Endodermal cell (in vitro differentiated cells): ENCODE data around the gene BICDL1. TPM values are rescaled to one million over a fixed set of nuclear protein-coding genes. Genes with fewer than 3 reads are reported as not detected.

Experiments used
- DNase-seq: peaks from one replicate; pipeline ENCODE4 v3.0.0-alpha.2; 2017
- H3K27ac ChIP-seq: 2 replicates; pipeline ENCODE4 v1.5.1; 2013; ENCODE audit warnings: mild to moderate bottlenecking, low read depth, low read length, moderate library complexity
- H3K27me3 ChIP-seq: 2 replicates; pipeline ENCODE4 v1.6.1; 2013; ENCODE audit warnings: mild to moderate bottlenecking, low read length, moderate library complexity; ENCODE audit not compliant: insufficient read depth, control insufficient read depth, poor library complexity, severe bottlenecking
- H3K36me3 ChIP-seq: 2 replicates; pipeline ENCODE4 v1.7.0; 2013; ENCODE audit warnings: mild to moderate bottlenecking, low read length, moderate library complexity; ENCODE audit not compliant: control insufficient read depth, insufficient read depth
- H3K4me1 ChIP-seq: one replicate; pipeline ENCODE4 v1.7.0; 2013; ENCODE audit warnings: low read length; ENCODE audit not compliant: control insufficient read depth, insufficient read depth
- H3K4me3 ChIP-seq: 2 replicates; pipeline ENCODE4 v1.5.1; 2013; ENCODE audit warnings: mild to moderate bottlenecking, low read length, moderate library complexity
- H3K9ac ChIP-seq: 2 replicates; pipeline ENCODE4 v1.6.1; 2013; ENCODE audit warnings: mild to moderate bottlenecking, low read length, moderate library complexity; ENCODE audit not compliant: poor library complexity, severe bottlenecking; ENCODE audit errors: extremely low read depth
- H3K9me3 ChIP-seq: 2 replicates; pipeline ENCODE4 v1.6.1; 2013; ENCODE audit warnings: mild to moderate bottlenecking, low read length, moderate library complexity; ENCODE audit not compliant: control insufficient read depth
- H3K27ac Mint-ChIP-seq: 2 replicates; pipeline ENCODE4 v1.8.0; 2020; ENCODE audit warnings: mixed read lengths
- H3K27me3 Mint-ChIP-seq: 2 replicates; pipeline ENCODE4 v1.8.0; 2021; ENCODE audit warnings: mild to moderate bottlenecking, mixed read lengths; ENCODE audit not compliant: insufficient read depth
- H3K36me3 Mint-ChIP-seq: 2 replicates; pipeline ENCODE4 v1.8.0; 2020; ENCODE audit warnings: low read depth, mixed read lengths
- H3K4me1 Mint-ChIP-seq: 2 replicates; pipeline ENCODE4 v1.8.0; 2020; ENCODE audit warnings: mixed read lengths
- H3K4me3 Mint-ChIP-seq: 2 replicates; pipeline ENCODE4 v1.8.0; 2020; ENCODE audit warnings: mild to moderate bottlenecking, moderate library complexity, mixed read lengths
- H3K9me3 Mint-ChIP-seq: 2 replicates; pipeline ENCODE4 v1.8.0; 2020; ENCODE audit warnings: mild to moderate bottlenecking, mixed read lengths
- WGBS, 2 experiments: methylation state at CpG; one replicate each; pipeline versions ENCODE4 v1.1.5 to v1.1.7; 2013; ENCODE audit warnings: missing lambda C conversion rate in 2 of 2, mixed read lengths in 1 of 2; ENCODE audit not compliant: insufficient coverage in 1 of 2, insufficient read length in 1 of 2; 5-methylcytosine and 5-hydroxymethylcytosine counted together
- total RNA-seq, 2 donors: library from RNA; stranded (reverse); fragmentation: NEBNext Ultra II Directional in 1 of 2; extraction: Animal tissue kit (Norgen Biotek cat#: 25700) in 1 of 2; gene quantifications; 2 replicates in 1 of 2; 3 replicates in 1 of 2; pipeline ENCODE4 v1.2.1, GENCODE V29; 2021
- TF ChIP-seq, protein P1 (sequence below): fragments of 200-600 bp; sonication (generic); conservative IDR thresholded peaks from 2 replicates; pipeline ENCODE4 v1.5.0; 2021; ENCODE audit warnings: antibody characterized with exemption, mild to moderate bottlenecking

The BICDL1 gene
- total RNA-seq, 2 donors from 2014 or later, result 14.5 to 22.3 TPM

DNA sequence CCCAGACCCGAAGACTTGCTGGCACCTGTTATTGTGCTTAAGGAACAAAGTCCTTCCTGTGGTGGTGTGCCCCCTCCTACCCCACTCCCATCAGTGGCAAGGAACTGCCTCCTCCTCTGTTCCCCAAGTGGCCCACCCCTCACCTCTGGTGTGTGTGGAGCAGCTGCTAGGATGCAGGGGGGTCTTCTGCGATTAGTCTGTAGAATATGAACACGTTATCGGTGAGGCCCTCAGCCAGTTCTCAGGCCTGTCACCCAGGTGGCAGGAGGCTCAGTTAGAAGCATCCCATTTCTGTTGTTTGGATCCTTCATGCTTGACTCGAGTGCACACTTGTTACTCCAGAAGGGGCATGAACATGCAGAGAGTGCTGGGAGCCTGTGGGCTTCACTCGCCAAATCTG is 88.2 kb downstream of the BICDL1 start:
- no peak overlapping the region for H3K4me3 ChIP-seq
- Mint-ChIP-seq H3K9me3 (no peaks in the 10 kb centered on the region), H3K36me3 (peaks cover 13% of the 10 kb centered on the region), H3K4me3 (no peak overlapping the region), H3K27me3 (peaks cover 25% of the 10 kb centered on the region), H3K4me1 (peaks cover 15% of the 10 kb centered on the region), H3K27ac (no peak overlapping the region)
- no peak overlapping the region for H3K27ac ChIP-seq
- peaks cover 49% of the 10 kb centered on the region for H3K27me3 ChIP-seq
- DNase-seq, result peak; percentile 18
- no peaks in the 10 kb centered on the region for H3K9me3 ChIP-seq
- H3K4me1 ChIP-seq, result peaks cover 3% of the 10 kb centered on the region
- no peaks in the 10 kb centered on the region for H3K36me3 ChIP-seq
- 93 to 94% methylated on average over 5 to 6 of the region's 6 CpGs for WGBS, 2 experiments
- no peak overlapping the region for H3K9ac ChIP-seq
- TF ChIP-seq, protein P1, sequence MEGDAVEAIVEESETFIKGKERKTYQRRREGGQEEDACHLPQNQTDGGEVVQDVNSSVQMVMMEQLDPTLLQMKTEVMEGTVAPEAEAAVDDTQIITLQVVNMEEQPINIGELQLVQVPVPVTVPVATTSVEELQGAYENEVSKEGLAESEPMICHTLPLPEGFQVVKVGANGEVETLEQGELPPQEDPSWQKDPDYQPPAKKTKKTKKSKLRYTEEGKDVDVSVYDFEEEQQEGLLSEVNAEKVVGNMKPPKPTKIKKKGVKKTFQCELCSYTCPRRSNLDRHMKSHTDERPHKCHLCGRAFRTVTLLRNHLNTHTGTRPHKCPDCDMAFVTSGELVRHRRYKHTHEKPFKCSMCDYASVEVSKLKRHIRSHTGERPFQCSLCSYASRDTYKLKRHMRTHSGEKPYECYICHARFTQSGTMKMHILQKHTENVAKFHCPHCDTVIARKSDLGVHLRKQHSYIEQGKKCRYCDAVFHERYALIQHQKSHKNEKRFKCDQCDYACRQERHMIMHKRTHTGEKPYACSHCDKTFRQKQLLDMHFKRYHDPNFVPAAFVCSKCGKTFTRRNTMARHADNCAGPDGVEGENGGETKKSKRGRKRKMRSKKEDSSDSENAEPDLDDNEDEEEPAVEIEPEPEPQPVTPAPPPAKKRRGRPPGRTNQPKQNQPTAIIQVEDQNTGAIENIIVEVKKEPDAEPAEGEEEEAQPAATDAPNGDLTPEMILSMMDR, result no peak

DNA sequence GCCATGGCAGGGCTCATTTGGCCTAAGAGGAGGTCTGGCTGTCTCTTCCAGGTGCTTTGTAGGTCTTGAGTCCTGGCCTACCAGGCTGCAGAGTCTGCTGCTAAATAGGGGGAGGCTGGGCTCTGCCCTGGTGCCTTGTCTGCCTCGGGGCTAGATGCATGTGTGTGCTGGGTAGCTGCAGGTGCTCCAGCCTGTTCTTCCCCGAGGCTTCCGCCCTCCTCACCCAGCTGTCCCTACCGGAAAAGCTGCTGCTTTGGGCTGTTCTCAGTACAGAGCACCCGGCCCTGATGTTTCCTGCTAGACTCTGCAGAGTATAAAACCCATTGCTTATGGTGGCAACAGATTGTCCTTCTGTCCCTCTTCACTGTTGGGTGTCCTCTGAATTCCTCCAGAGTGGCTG is 89.8 kb downstream of the BICDL1 start:
- H3K27me3 Mint-ChIP-seq, result peaks cover 25% of the 10 kb centered on the region
- no peak overlapping the region for H3K4me3 Mint-ChIP-seq
- TF ChIP-seq, protein P1, result no peak
- no peaks in the 10 kb centered on the region for H3K9me3 ChIP-seq
- H3K36me3 ChIP-seq, result no peaks in the 10 kb centered on the region
- H3K27ac Mint-ChIP-seq, result no peak overlapping the region
- peaks cover 3% of the 10 kb centered on the region for H3K4me1 ChIP-seq
- 90 to 100% methylated on average over 4 to 5 of the region's 5 CpGs for WGBS, 2 experiments
- peaks cover 16% of the 10 kb centered on the region for H3K36me3 Mint-ChIP-seq
- H3K9me3 Mint-ChIP-seq, result no peaks in the 10 kb centered on the region
- H3K9ac ChIP-seq, result no peak overlapping the region
- no peak overlapping the region for H3K4me3 ChIP-seq
- peaks cover 49% of the 10 kb centered on the region for H3K27me3 ChIP-seq
- H3K27ac ChIP-seq, result no peak overlapping the region
- H3K4me1 Mint-ChIP-seq, result peaks cover 15% of the 10 kb centered on the region
- DNase-seq, result peak; percentile 43

DNA sequence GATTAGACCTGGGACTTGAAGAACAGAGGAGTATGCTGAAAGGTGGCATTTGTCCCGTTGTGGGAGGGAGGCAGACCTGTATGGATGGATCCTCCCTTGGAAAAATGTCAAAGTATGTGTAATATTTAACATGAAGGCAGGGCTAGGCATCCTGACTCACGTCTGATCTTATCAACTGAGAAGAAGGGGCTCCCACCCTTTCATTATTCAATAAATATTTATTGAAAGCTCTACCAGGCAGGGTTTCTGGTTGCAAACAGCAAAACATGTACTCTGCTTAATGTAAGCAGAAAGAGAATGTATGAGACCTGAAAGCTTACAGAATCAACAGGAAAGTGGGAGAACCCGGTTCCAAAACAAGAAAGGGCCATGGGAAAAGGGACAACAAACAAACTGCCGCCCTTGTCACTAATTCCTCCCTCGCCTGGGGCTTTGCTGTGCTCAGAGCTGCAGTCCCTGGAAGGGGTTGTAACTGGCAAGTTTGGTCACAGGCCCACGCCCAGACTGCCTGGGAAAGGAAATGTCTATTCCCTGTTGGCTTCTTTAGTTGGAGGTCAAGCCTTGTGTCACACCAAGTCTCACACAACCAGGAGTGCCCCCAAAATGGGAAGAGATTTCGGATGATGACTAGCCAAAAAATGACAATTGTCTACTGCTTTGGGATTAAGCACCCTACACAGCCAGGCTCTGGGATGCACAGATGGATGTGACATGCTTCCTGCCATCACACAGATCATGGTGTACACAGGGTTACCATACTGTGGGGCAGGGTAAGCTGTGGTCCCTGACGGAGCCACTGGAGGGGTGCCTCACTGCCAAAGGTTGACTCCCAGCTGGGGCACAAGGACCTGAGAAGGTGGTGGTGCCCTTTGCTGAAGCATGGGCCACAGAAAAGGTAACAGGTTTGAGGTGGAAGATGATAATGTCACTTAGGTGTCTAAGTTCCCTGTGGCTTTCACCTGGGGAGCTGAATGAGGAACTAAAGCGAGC is 90.7 kb downstream of the BICDL1 start:
- DNase-seq, result no peak
- peaks cover 19% of the 10 kb centered on the region for H3K36me3 Mint-ChIP-seq
- Histone ChIP-seq H3K4me1 (peaks cover 3% of the 10 kb centered on the region), H3K27ac (no peak overlapping the region), H3K9me3 (no peaks in the 10 kb centered on the region), H3K4me3 (no peak overlapping the region), H3K9ac (no peak overlapping the region), H3K36me3 (no peaks in the 10 kb centered on the region), H3K27me3 (peaks cover 43% of the 10 kb centered on the region)
- H3K4me1 Mint-ChIP-seq, result peaks cover 15% of the 10 kb centered on the region
- peaks cover 25% of the 10 kb centered on the region for H3K27me3 Mint-ChIP-seq
- H3K4me3 Mint-ChIP-seq, result no peak overlapping the region
- no peaks in the 10 kb centered on the region for H3K9me3 Mint-ChIP-seq
- TF ChIP-seq, protein P1, result no peak
- 87 to 96% methylated on average over 6 to 9 of the region's 9 CpGs for WGBS, 2 experiments
- H3K27ac Mint-ChIP-seq, result no peak overlapping the region
